ENCODE results near the gene SHC2. TPM values are rescaled to one million over a fixed set of nuclear protein-coding genes. Genes with fewer than 3 reads are reported as not detected.

The SHC2 gene, protein sequence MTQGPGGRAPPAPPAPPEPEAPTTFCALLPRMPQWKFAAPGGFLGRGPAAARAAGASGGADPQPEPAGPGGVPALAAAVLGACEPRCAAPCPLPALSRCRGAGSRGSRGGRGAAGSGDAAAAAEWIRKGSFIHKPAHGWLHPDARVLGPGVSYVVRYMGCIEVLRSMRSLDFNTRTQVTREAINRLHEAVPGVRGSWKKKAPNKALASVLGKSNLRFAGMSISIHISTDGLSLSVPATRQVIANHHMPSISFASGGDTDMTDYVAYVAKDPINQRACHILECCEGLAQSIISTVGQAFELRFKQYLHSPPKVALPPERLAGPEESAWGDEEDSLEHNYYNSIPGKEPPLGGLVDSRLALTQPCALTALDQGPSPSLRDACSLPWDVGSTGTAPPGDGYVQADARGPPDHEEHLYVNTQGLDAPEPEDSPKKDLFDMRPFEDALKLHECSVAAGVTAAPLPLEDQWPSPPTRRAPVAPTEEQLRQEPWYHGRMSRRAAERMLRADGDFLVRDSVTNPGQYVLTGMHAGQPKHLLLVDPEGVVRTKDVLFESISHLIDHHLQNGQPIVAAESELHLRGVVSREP
- 4.4 and 7.9 TPM in 2 replicates for total RNA-seq
- polyA plus RNA-seq (2012) = 18.2 TPM

DNA sequence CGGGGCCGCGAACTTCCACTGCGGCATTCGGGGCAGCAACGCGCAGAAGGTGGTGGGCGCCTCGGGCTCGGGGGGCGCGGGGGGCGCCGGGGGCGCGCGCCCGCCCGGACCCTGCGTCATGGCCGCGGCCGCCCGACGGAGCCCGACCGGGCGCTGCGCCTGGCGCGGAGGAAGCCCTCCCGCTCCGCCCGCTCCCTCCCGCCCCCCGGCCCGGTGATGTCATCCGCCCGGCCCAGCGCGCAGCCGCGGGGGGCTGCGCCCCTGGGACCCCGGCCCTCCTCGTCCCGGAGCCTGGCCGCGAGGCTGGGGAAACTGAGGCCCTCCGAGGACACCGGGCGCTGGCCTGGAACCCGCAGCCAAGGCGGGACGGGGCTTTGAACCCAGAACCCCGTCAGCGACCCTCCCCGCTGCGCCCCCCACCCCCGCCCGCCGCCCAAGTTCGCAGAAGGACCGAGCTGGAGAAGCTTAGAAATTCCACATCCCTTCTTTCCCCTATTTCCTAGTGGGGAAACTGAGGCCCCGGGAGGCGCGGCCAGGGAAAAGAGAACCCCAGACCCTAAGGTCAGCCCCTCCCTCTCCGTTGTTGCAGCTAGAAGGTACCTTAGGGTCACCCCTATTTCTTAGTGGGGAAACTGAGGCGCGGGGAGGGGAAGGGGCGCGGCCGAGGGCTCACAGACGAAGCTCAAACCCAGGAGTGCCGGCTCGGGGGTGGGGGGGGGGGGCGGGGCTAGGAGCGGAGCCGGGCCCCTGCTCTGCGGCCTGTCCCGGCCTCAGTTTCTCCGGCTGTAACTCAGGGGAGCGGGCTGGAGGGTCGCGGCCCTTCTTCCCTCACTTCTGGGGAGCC, at the start of gene SHC2:
Gene SHC2, minus strand, starts transcription at position 157 of the 844 bp plus-strand sequence. Its CDS starts 37 bp downstream, at position 120.
- no peak for DNase-seq (ENCODE audit: low read depth)

DNA sequence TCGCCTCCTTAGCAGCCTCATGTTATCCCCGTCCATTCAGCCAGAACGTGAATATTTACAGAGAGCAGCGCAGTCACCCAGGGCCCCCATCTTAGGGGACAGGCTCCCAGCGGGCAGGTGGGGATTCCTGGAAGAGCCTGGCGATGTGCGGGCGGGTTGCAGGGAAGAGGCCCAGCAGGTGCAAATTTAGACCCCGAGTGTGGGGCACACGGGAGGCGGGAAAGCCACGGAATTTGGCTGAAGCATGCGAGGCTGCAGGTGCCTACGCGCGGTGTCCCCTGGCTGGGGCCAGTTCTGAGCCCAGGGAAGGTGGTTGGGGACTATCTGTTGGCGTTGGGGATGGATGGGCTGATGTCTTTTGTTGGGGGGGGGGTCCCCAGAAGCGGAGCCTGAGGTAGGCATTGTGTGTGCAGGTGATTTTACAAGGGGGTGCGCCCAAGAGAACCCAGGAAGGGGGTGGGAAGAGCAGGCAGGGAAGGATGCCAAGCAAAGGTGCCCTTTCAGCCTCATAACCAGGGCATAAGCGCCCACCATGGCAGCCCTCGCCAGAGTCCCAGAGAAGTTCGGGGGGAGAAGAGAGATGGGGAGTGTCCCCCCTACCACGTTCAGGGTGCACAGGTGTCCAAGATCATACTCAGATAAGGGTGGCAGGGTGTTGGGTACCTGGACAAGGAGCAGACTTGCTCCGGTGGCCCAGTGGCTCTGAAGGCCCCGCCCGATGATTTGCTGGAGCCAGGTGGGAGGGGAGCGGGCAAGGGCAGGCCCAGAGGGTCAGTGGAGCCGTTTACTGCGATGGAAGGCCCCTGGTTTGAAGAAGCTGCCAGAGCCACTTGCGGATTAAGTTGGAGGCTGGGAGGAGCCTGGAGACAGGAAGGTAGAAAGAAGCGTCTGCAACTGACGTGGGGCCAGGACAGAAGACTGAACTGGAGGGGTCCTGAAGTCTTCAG, 47.6 kb upstream of the SHC2 start:
- no peak for DNase-seq (ENCODE audit: low read depth)

DNA sequence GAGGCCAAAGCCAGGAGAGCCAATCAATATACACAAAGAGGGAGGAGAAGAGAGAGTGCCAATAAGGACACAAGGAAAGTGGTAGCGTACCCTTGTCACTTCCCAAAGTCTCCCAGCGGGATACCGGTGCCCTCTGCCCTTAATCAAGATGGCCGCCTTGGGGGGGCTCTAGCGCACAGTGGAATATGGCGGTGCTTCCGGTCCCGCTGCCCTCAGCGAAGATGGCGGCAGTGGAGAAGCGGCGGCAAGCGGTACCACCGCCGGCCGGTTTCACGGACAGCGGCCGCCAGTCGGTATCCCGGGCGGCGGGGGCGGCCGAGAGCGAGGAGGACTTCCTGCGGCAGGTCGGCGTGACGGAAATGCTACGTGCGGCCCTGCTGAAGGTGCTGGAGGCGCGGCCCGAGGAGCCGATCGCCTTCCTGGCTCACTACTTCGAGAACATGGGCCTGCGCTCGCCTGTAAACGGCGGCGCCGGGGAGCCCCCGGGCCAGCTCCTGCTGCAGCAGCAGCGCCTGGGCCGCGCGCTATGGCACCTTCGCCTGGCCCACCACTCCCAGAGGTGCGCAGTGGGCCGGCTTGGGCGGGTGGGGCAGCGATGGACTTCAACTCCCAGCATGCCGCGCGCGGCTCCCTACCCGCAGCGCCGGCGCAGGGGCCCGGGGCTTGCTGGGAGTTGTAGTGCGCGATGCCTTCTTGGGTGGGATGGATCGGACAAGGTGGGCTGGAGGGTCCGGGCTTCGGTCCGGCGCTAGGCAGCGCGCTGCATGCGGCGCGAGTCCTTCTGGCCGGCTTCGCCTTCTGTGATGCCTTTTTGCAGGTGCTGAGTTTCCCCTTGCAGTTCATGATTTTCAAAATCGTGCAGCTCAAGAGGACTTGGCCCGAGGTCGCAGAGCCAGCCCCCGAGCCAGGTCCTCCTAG, 46.7 kb upstream of the SHC2 start, which contains the start of gene TPGS1:
Gene TPGS1, plus strand, starts transcription at position 212 of the 918 bp plus-strand sequence. Its CDS starts 10 bp downstream, at position 222.
- peak; percentile 100 for DNase-seq (ENCODE audit: low read depth)

DNA sequence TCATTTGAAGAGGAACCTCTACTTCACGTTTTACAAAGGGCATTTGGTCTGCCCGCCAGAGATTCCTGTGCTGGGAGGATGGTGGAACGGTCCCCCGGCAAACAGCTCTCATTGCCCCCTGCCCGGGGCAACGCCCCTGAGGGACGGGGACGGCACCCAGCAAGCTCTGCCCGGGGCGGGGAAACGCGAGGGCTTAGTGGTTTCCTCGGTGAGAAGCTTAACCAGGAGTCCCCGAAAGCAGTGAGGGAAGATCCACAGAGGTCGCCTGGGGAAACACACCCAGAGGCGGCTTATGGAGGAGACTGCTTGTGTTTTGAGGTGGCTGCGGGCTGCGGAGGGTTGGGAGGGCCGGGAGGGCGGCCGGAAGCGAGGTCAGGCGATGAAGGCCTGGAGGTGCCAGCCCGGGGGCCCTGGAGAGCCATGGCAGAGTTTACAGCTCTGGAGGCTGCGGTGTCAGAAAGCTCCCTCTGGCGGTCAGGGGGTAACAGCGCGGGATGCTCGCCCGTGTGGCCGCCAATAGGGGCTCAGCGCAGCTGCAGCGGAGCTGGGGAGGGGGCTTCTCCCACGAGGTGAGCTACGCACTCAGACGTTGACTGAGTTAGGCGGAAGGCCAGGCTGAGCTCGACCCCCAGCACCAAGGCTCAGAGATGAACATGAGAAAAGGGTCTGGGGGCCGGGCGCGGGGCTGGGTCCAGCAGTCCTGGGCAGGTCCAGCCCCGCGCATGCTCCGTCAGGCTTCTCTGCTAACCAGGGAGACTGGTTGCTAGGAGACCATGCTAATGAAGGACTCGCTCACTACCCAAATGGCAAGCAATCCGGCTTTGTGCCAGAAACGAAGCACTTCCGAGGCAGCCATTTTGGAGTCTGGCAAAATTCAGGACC, 45.8 kb upstream of the SHC2 start:
- peak; percentile 93 for DNase-seq (ENCODE audit: low read depth)

DNA sequence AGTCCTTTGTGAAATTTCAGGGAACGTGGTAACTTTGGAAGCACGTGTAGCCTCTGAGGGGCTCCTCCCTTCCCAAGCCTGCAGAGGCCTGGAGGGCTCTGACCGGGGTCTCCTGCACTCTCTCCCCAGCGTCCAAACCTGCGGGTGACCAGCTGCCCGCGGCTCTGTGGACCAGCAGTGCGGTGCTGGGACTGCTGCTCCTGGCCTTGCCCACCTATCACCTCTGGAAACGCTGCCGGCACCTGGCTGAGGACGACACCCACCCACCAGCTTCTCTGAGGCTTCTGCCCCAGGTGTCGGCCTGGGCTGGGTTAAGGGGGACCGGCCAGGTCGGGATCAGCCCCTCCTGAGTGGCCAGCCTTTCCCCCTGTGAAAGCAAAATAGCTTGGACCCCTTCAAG, 43.8 kb upstream of the SHC2 start:
- DNase-seq (ENCODE audit: low read depth) = no peak

DNA sequence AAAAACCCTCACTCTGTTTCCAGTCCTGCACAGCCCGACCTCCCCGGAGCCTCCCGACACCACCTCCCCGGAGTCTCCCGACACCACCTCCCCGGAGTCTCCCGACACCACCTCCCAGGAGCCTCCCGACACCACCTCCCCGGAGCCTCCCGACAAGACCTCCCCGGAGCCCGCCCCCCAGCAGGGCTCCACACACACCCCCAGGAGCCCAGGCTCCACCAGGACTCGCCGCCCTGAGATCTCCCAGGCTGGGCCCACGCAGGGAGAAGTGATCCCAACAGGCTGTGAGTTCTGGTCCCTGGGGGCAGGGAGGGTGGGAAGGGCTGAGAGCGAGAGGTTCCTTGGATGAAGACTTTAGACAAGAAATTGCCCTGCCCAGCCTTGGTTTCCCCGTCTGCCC, 40.8 kb upstream of the SHC2 start:
- no peak for DNase-seq (ENCODE audit: low read depth)

DNA sequence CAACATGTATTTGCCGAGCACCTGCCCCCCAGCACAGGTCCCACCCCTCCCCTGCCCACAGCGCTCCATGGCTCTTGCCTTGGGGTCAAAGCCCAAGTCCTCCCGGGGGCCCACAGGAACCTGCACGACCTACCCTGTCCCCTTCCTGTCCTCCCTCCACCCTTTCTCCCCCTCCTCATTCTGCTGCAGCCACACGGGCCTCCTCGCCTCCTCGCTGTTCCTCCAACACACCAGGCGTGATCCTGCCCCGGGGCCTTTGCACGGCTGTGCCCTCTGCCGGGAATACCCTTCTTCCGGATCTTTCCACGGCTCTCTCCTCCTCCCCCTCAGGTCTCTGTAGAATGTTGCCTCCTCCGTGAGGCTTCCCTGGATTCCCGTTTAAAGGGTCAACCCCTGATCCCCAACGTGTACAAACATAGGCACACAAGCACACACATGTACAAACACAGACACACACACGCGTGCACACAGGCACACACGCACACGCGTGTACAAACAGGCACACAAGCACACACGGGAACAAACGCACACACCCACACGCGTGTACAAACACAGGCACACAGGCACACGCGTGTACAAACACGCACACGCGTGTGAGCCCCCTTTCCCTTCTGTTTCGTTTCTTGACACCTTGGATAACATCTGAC, 38.3 kb upstream of the SHC2 start:
- no peak for DNase-seq (ENCODE audit: low read depth)

DNA sequence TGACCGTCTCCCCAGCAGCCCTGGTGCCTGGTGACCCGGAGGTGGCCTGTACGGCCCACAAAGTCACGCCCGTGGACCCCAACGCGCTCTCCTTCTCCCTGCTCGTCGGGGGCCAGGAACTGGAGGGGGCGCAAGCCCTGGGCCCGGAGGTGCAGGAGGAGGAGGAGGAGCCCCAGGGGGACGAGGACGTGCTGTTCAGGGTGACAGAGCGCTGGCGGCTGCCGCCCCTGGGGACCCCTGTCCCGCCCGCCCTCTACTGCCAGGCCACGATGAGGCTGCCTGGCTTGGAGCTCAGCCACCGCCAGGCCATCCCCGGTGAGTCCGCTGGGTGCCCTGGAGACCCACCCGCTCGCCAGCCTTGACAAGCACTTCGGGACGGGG, 37.7 kb upstream of the SHC2 start:
- no peak for DNase-seq (ENCODE audit: low read depth)

DNA sequence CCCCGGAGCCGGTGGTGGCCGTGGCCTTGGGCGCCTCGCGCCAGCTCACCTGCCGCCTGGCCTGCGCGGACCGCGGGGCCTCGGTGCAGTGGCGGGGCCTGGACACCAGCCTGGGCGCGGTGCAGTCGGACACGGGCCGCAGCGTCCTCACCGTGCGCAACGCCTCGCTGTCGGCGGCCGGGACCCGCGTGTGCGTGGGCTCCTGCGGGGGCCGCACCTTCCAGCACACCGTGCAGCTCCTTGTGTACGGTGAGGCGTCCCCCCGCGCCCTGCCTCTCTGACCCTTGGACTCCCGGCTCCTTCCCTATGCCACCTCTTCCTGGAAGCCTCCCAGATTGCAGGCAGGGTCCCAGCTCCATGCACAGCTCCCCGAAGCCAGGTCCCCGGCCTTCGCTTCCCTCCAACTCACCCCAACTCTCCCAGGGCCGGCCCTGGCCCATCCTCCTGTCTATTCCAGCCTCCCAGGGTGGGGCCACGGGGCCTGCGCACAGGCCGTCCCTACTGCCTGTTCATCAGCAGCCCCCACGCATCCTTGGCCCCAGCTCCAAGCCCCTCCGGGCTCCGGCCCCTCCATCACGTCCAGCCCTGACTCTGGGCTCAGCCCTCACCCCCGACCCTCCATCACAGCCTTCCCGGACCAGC, 37.2 kb upstream of the SHC2 start:
- no peak for DNase-seq (ENCODE audit: low read depth)

DNA sequence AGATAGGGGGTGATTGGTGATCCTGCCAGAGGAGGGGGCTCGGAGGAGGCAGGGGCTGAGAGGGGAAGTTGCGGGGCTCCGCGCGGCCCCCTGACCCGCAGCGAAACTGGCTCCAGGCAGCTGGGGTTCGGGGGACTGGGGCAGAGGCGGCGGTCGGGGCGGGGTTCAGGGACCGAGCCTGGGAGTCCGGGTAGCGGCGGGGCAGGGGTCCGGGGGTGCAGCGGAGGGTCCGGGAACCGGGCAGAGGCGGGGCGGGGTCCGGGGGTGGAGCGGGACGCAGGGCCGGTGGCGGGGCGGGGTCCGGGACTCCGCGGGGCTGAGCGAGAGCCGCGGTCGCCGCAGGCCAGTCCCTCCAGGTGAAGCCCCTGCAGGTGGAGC, 36.6 kb upstream of the SHC2 start:
- no peak for DNase-seq (ENCODE audit: low read depth)

DNA sequence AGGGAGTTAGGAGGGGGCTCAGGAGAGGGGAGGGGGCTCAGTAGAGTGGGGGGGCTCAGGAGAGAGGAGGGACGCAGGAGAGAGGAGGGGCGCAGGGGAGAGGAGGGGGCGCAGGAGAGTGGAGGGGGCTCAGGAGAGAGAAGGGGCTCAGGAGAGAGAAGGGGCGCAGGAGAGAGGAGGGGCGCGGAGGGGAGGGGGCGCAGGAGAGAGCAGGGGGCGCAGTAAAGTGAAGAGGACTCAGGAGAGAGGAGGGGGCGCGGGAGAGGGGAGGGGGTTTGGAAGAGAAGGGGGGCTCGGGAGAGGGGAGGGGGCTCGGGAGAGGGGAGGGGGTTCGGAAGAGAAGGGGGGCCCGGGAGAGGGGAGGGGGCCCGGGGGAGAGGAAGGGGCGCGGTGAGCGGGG, 36.2 kb upstream of the SHC2 start:
- DNase-seq (ENCODE audit: low read depth) = no peak

DNA sequence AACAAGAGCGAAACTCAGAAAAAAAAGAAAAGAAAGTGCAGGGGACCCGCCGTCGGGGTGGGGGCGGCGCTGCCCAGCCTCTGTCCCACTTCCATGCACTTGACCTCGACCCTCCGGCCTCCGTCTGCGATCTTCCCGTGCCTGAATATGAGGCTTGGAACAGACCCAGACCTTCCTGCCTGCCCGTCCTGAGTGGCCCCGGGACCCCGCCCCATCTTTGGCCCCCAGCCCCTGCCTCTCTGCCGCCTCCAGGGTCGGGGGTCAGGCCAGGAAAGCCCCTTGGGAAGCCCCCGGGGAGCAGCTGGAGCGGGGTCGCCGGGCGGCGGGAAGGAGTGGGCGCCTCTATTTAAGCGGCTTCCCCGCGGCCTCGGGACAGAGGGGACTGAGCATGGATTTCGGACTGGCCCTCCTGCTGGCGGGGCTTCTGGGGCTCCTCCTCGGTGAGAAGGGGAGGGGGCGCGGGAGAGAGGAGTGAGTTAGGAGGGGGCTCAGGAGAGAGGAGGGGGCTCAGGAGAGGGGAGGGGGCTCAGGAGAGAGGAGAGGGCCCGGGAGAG, 35.4 kb upstream of the SHC2 start, which contains the start of gene MADCAM1:
Gene MADCAM1, plus strand, starts transcription at position 375 of the 554 bp plus-strand sequence. Its CDS starts 14 bp downstream, at position 389.
- no peak for DNase-seq (ENCODE audit: low read depth)

DNA sequence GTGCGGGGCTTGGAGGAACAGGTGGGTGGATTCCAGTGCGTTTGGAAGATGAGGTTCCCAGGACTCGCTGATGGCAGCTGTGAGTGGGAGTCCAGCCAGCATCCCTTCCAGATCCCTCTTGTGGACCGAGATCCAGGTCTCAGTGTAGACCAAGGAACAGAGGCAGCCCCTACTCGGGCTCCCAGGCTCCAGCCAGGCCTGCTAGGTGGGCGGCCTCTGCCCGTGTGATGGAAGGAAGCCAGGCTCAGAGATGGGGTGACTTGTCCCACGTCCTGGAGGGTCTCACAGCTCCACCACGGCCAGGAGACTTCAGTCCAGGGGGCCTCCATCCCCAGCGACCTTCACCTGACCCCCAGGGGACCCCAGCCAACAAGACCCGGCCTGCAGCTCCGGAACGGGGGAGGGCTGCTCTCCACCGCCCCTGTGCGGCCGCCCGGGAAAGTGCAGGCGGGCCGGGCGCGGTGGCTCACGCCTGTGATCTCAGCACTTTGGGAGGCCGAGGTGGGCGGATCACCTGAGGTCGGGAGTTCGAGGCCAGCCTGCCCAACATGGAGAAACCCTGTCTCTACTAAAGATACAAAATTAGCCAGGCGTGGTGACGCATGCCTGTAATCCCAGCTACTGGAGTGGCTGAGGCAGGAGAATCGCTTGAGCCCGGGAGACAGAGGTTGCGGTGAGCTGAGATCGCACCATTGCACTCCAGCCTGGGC, 34.7 kb upstream of the SHC2 start:
- DNase-seq (ENCODE audit: low read depth) = peak; percentile 40

DNA sequence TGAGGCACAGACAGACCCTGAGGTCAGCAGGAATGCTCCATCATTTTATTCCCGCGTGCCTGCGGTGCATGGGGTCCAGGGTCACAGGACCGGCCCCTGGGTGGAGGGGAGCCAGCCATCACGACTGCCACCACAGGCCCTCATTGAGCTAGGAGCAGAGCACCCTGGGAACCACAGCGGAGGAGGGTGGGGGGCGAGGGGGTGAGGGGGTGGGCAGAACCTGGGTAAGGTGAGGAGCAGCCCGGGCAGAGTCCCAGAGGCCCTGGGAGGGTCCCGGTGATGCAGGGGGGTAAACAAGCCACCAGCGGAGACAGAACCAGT, 34.2 kb upstream of the SHC2 start:
- DNase-seq (ENCODE audit: low read depth) = no peak

DNA sequence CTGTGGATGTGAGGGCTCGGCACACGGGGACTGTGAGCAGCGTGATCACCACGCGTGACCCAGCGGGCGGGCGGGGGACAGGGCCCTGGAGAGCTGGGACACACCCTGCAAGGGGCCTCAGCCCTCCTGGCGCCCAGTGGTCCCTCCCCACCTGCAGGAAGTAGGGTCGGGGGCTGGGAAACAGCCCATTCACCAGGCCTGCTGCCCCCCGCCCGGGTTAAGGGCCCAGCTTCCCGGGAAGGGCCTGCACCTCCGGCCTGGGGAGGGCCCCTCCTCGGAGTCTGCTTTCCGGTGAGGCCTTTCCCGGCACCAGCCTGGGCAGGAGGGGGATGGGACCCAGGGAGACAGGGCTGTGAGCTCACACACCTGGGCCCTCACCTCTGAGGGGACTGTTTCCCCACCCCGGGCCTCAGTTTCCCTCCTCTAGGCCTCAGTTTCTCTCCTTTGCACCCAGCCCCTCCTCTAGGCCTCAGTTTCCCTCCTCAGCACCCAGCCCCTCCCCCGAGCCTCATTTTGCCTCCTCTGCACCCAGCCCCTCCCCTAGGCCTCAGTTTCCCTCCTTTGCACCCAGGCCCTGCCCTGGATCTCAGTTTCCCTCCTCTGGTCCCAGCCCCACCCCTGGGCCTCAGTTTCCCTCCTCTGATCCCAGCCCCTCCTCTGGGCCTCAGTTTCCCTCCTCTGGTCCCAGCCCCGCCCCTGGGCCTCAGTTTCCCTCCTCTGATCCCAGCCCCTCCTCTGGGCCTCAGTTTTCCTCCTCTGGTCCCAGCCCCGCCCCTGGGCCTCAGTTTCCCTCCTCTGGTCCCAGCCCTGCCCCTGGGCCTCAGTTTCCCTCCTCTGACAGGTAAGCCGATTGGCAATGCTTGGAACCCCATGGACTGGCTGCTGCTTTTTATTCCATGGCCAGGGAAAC, 33.6 kb upstream of the SHC2 start:
- no peak for DNase-seq (ENCODE audit: low read depth)
